ENCODE data around the gene SMYD5. TPM values are rescaled to one million over a fixed set of nuclear protein-coding genes. Genes with fewer than 3 reads are reported as not detected.

SMYD5 gene
- total RNA-seq, 3 donors from 2014 or later: 10.5 to 20.0 (median 16.0) TPM

DNA sequence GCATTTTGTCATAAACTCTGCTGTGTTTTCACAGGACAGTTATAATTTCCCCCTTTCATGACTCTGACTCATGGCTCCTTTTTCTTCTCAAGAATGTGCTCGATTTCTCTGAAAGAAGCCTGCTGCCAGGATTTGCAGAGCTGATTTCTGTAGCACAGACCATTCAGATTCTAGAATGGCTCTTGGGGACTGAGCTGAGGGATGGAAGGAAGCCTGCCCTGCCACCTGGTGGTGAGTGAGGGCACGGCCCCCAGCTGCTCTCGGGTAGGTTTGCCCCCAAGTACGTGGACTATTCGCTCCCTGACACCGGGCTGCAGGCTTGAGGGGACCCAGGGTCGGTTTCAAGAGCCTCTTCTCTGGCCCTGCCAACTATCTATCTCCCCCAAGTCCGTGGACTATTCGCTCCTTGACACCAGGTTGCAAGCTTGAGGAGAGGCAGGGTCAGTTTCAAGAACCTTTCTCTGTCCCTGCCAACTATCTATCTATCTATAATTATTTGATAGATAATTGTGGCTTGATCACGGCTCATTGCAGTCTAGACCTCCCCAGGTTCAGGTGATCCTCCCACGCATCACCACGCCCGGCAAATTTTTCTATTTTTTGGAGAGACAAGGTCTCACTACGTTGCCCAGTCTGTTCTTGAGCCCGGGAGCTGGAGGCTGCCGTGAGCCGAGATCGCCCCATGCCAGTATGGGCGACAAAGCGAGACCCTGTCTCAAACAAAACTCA, 1.4 kb upstream of the SMYD5 start:
- Histone ChIP-seq H3K9me3 (no peaks in the 10 kb centered on the region), H3K4me1 (ENCODE audit: low read depth) (peaks cover 10% of the 10 kb centered on the region), H3K4me3 (no peak overlapping the region), H3K36me3 (ENCODE audit: low read depth) (no peaks in the 10 kb centered on the region)
- ATAC-seq (peak; percentile 80), DNase-seq (peak; percentile 66 to 78 (median 75))
- TF ChIP-seq, protein P1, sequence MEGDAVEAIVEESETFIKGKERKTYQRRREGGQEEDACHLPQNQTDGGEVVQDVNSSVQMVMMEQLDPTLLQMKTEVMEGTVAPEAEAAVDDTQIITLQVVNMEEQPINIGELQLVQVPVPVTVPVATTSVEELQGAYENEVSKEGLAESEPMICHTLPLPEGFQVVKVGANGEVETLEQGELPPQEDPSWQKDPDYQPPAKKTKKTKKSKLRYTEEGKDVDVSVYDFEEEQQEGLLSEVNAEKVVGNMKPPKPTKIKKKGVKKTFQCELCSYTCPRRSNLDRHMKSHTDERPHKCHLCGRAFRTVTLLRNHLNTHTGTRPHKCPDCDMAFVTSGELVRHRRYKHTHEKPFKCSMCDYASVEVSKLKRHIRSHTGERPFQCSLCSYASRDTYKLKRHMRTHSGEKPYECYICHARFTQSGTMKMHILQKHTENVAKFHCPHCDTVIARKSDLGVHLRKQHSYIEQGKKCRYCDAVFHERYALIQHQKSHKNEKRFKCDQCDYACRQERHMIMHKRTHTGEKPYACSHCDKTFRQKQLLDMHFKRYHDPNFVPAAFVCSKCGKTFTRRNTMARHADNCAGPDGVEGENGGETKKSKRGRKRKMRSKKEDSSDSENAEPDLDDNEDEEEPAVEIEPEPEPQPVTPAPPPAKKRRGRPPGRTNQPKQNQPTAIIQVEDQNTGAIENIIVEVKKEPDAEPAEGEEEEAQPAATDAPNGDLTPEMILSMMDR (IDR thresholded peaks at IDR 0.05): peak; percentile 92
- intact Hi-C loops (cut with DNase I, micrococcal nuclease): no loop called here

DNA sequence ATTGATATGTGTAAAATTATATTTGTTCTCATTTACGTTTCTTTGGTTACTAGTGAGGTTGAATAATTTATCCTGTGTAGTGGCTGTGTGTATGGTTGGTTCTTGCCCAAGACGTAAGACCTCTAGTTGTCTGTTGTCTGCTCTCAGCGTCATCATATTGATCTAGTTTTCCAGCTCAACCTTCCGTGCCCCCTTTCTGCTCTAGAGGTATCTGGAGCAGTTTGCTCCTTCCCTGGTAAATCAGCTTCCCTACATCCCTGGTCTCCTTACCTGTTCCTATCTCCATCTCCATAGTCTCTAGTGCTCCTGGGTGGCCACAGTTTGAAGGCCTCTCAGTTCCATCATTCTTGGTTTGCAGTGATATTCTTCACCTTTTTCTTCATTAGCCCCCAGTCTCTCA, 1.2 kb downstream of the SMYD5 start:
- intact Hi-C loops (cut with DNase I, micrococcal nuclease): no loop called here
- ATAC-seq: no peak

DNA sequence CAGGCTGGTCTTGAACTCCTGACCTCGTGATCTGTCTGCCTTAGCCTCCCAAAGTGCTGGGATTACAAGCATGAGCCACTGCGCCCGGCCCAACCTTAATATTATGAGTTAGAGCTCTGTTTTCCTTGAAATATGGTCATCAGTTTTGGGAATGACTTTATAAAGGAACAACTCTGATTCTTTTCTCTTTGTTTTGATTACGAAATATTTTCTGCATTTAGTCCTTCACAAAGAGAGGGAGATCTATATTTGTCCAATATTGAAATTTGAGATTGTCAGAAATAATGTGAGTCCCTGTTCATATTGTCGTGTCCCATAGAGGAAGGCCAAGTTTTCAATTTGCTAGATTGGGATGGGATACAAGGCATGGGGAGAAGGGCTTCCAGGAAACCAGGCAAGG, 3.1 kb downstream of the SMYD5 start:
- H3K9me3 ChIP-seq: no peaks in the 10 kb centered on the region
- ATAC-seq: no peak
- intact Hi-C loops (cut with DNase I, micrococcal nuclease): no loop called here

More for the DNA sequence above, 1.2 kb downstream of the SMYD5 start:
- no peak overlapping the region for H3K4me3 ChIP-seq
- no peaks in the 10 kb centered on the region for H3K9me3 ChIP-seq
- peaks cover 10% of the 10 kb centered on the region for H3K4me1 ChIP-seq (ENCODE audit: low read depth)
- DNase-seq: no peak
- TF ChIP-seq, protein P1 (IDR thresholded peaks at IDR 0.05): no peak
- H3K36me3 ChIP-seq (ENCODE audit: low read depth): no peaks in the 10 kb centered on the region

DNA sequence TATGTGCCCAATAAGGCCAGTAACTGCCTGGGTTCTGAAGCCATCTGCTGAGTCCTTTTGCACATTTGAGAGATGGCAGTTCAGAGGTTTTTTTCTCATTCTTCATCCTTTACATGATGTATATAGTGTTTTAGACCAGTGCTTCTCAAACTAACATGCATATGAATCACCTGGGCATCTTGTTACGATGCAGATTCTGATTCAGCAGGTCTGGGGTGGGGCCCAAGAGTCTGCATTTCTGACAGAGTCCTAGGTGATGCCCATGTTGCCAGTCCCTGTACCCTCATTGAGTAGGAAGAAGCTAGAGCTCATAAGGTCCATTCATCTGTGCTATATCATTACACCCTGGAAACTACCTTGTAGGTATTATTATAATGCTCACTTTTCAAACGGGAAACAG, 3.8 kb downstream of the SMYD5 start:
- ATAC-seq (no peak), DNase-seq (no peak)
- Histone ChIP-seq H3K4me1 (ENCODE audit: low read depth) (peaks cover 10% of the 10 kb centered on the region), H3K36me3 (ENCODE audit: low read depth) (no peaks in the 10 kb centered on the region), H3K4me3 (no peak overlapping the region), H3K9me3 (no peaks in the 10 kb centered on the region)
- intact Hi-C loops (cut with DNase I, micrococcal nuclease): no loop called here
- TF ChIP-seq, protein P1 (IDR thresholded peaks at IDR 0.05): no peak

More for the DNA sequence above, 3.1 kb downstream of the SMYD5 start:
- peaks cover 10% of the 10 kb centered on the region for H3K4me1 ChIP-seq (ENCODE audit: low read depth)
- TF ChIP-seq, protein P1 (IDR thresholded peaks at IDR 0.05): no peak
- no peak for DNase-seq
- no peak overlapping the region for H3K4me3 ChIP-seq
- H3K36me3 ChIP-seq (ENCODE audit: low read depth): no peaks in the 10 kb centered on the region

DNA sequence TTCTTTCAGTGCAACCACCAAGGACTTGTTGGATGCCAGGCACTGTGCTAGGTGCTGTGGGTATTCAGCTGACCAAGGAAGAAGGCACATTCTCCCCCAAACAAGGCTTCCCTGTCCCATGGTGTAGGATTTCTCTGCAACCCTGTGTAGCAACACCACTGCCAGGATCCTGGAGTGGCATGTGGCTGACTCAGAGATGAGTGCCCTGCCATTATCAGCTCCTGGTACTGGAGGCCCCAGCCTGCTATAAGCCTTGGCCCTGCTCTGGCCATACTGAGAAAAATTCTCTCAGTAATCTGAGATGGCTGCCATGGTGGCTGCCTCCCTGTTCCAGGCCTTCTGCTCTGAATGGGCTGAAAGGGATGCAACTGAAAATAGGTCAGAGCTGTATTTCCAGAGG, 4.3 kb downstream of the SMYD5 start:
- DNase-seq (no peak), ATAC-seq (no peak)
- Histone ChIP-seq H3K36me3 (ENCODE audit: low read depth) (no peaks in the 10 kb centered on the region), H3K9me3 (no peaks in the 10 kb centered on the region), H3K4me1 (ENCODE audit: low read depth) (peaks cover 10% of the 10 kb centered on the region), H3K4me3 (no peak overlapping the region)
- TF ChIP-seq, protein P1 (IDR thresholded peaks at IDR 0.05): no peak
- intact Hi-C loops (cut with DNase I, micrococcal nuclease): no loop called here
